Immature natural killer cell (primary cell): ENCODE measurements around the gene GSTT2B. TPM values are rescaled to one million over a fixed set of nuclear protein-coding genes. Genes with fewer than 3 reads are reported as not detected.
"Not testable (repeated sequence)": the region's sequence is repeated elsewhere in the genome, so short reads cannot be mapped to it uniquely, and the experiment has no call there.

Experiments
- DNase-seq, 3 donors: peaks; one replicate each; pipeline ENCODE4 v3.0.0; 2022; ENCODE audit warnings: mixed read lengths in 1 of 3
- H3K27ac Mint-ChIP-seq, 6 donors: one replicate each; pipeline ENCODE4 v1.8.0; 2020; ENCODE audit warnings: mixed read lengths in 6 of 6, mild to moderate bottlenecking in 5 of 6, inconsistent platforms in 4 of 6, moderate library complexity in 3 of 6
- H3K27me3 Mint-ChIP-seq, 3 donors: one replicate each; pipeline ENCODE4 v1.8.0; 2020 to 2021; ENCODE audit warnings: low read depth in 3 of 3, mild to moderate bottlenecking in 3 of 3, mixed read lengths in 3 of 3, moderate library complexity in 3 of 3, inconsistent platforms in 1 of 3
- H3K36me3 Mint-ChIP-seq, 3 donors: one replicate each; pipeline ENCODE4 v1.8.0; 2020; ENCODE audit warnings: mixed read lengths in 3 of 3, inconsistent platforms in 2 of 3, mild to moderate bottlenecking in 2 of 3
- H3K4me1 Mint-ChIP-seq, 2 donors: one replicate each; pipeline ENCODE4 v1.8.0; 2020; ENCODE audit warnings: inconsistent platforms in 2 of 2, mild to moderate bottlenecking in 2 of 2, mixed read lengths in 2 of 2, moderate library complexity in 1 of 2
- H3K4me3 Mint-ChIP-seq, 5 donors: one replicate each; pipeline ENCODE4 v1.8.0; 2020; ENCODE audit warnings: mild to moderate bottlenecking in 5 of 5, mixed read lengths in 5 of 5, inconsistent platforms in 3 of 5, moderate library complexity in 3 of 5
- H3K9me3 Mint-ChIP-seq, 6 donors: one replicate each; pipeline ENCODE4 v1.8.0; 2020; ENCODE audit warnings: mild to moderate bottlenecking in 6 of 6, mixed read lengths in 6 of 6, inconsistent platforms in 4 of 6, moderate library complexity in 3 of 6
- polyA plus RNA-seq, 3 donors: library from polyadenylated mRNA; unstranded; fragments of 300-500 nt; fragmentation: Illumina TruSeq; gene quantifications; one replicate each; pipeline ENCODE4 v1.2.3, GENCODE V29; 2021

The GSTT2B gene
- polyA plus RNA-seq, 3 donors from 2014 or later, result not detected

DNA sequence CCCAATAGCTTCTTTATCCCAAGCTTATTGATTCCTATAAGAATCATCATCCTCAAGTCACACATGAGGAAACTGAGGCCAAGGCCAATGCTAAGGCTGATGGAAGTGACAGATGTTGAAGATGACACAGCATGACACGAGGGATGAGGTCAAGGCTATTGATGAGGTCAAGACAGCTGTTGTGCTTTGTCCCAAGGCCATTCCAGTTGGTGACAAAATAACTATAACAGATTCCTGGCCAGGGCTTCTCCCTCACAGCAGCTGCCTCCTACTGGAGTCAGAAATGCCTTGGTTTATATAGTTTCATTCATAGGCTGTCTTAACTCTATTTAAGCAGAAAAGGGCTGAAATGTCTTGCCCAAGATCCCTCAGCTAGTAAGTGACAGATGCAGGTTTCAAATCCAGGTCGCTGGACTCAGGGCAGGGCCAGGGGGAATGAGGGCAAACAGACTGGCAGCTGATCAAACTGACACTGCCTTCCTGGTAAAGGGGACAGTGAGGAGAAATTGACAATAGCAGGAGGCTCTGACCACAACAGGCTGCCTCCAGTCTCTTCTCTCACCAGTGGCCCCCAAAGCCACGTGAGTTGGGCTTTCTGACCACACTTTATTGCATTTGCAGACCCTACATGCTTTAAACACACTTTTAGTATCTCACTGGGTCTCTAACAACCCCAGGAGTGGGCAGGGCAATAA lies 50.4 kb downstream of the GSTT2B start:
- no peak overlapping the region for H3K4me3 Mint-ChIP-seq
- H3K9me3 Mint-ChIP-seq, result no peaks in the 10 kb centered on the region
- no peak overlapping the region for H3K27ac Mint-ChIP-seq
- peaks cover 0 to 5% (median 3%) of the 10 kb centered on the region in 3 donors for H3K27me3 Mint-ChIP-seq
- no peak for DNase-seq
- no peaks in the 10 kb centered on the region for H3K36me3 Mint-ChIP-seq
- peaks cover 19 to 21% of the 10 kb centered on the region in 2 donors for H3K4me1 Mint-ChIP-seq

DNA sequence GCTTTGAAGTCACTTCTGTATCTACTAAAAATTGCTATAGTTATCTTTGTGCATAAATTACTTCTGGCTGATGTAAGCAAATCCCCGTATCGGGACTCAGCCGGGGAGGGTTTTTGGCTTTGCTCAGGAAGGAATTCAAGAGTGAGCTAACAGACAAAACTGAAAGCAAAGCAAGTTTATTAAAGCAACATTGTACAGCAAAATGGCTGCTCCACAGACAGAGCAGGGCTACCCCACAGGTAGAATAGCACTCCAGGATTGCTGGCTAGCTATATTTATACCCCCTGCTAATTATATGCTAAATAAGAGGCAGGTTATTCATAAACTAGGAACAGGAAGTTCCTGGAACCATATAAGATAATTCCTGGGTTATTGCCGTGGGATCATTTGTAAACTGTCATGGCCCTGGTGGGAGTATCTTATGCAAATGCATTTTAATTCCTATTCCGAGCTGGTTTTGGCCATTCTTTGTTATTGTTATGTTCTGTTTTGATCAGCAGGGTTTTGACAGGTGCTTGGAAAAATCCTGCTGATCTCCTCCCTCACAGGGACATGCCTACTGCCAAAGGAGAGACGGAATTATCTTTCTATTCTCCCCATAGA lies 51.6 kb downstream of the GSTT2B start:
- Mint-ChIP-seq H3K9me3 (no peaks in the 10 kb centered on the region), H3K4me3 (no peak overlapping the region), H3K27me3 (peaks cover 0 to 5% (median 3%) of the 10 kb centered on the region in 3 donors), H3K36me3 (no peaks in the 10 kb centered on the region), H3K27ac (no peak overlapping the region), H3K4me1 (peaks cover 15 to 19% of the 10 kb centered on the region in 2 donors)
- no peak for DNase-seq

DNA sequence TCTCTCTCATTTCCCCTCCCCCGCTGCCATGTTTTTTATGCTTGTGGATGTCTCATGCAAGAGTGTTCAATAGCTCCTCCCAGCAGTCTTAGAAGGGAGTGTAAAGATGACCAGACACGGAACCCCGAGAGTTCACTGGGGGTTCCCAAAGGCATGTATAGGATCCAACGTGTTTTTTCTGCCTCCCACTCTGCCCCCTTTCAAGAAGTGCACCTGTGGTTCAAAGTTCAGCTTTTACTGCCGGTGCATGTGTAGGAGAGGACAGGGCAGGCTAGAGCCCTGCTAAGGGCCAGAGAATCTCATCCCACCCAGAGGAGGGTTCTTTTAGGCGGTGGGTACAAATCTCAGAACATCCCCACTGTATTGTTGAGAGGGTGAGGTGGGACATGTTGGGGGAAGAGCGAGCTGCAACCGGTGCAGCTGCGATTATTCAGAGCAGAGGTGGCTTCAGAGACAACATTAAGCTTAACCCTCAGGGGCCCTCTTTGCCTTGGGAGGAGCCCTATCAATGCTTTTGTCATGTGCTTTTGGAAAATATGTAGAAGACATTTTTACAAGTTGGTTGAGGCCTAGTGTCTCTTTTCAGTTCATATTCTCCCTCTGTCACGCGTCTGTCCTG lies 52.3 kb downstream of the GSTT2B start:
- Mint-ChIP-seq H3K27me3 (peaks cover 0 to 3% (median 3%) of the 10 kb centered on the region in 3 donors), H3K27ac (no peak overlapping the region), H3K4me3 (no peak overlapping the region), H3K36me3 (no peaks in the 10 kb centered on the region), H3K4me1 (peaks cover 8 to 14% of the 10 kb centered on the region in 2 donors), H3K9me3 (no peaks in the 10 kb centered on the region)
- no peak for DNase-seq

DNA sequence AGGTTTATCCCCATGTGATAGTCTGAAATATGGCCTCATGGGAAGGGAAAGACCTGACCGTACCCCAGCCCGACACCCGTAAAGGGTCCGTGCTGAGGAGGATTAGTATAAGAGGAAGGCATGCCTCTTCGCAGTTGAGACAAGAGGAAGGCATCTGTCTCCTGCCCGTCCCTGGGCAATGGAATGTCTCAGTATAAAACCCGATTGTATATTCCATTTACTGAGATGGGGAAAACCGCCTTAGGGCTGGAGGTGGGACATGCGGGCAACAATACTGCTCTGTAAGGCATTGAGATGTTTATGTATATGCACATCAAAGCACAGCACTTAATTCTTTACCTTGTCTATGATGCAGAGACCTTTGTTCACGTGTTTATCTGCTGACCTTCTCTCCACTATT lies 53.6 kb downstream of the GSTT2B start:
- H3K4me1 Mint-ChIP-seq, H3K4me3 Mint-ChIP-seq, H3K27ac Mint-ChIP-seq, H3K36me3 Mint-ChIP-seq, H3K9me3 Mint-ChIP-seq, DNase-seq, H3K27me3 Mint-ChIP-seq: not testable (repeated sequence)

Other genes starting within 250 kb of the GSTT2B start
- gene ZNF70, start 210.1 kb downstream of the GSTT2B start, polyA plus RNA-seq, result under 1 TPM in 2 of 3 donors, not detected in 1; 0.29 to 1.00 TPM
- 1 to 10 TPM in 1 of 3 donors, not detected in 2; 1.3 TPM for gene VPREB3, start 206.8 kb downstream of the GSTT2B start, polyA plus RNA-seq
- gene C22orf15, start 198.2 kb downstream of the GSTT2B start, polyA plus RNA-seq, result 1 to 10 TPM in 1 of 3 donors, not detected in 2; 1.1 TPM
- gene CHCHD10, start 193.2 kb downstream of the GSTT2B start, polyA plus RNA-seq, result 1 to 10 TPM; 5.7 to 9.3 (median 8.1) TPM
- gene MMP11, start 188.3 kb downstream of the GSTT2B start, polyA plus RNA-seq, result 1 to 10 TPM in 2 of 3 donors, under 1 TPM in 1; 0.76 to 1.7 (median 1.2) TPM
- 10 to 100 TPM; 28.5 to 49.5 (median 40.3) TPM for gene SMARCB1, start 174.2 kb downstream of the GSTT2B start, polyA plus RNA-seq
- 1 to 10 TPM in 1 of 3 donors, under 1 TPM in 2; 0.61 to 1.2 (median 0.62) TPM for gene DERL3, start 122.2 kb downstream of the GSTT2B start, polyA plus RNA-seq
- 1 to 10 TPM in 2 of 3 donors, under 1 TPM in 1; 0.48 to 3.0 (median 2.0) TPM for gene SLC2A11, start 103.3 kb downstream of the GSTT2B start, polyA plus RNA-seq
- 1,000 to 10,000 TPM in 1 of 3 donors, 100 to 1,000 TPM in 2; 788 to 1,627 (median 947) TPM for gene MIF, start 66.8 kb downstream of the GSTT2B start, polyA plus RNA-seq
- 1 to 10 TPM in 1 of 3 donors, under 1 TPM in 1, not detected in 1; 0.72 to 2.9 TPM for gene DDTL, start 5.7 kb upstream of the GSTT2B start, polyA plus RNA-seq
- gene DDT, start 13.2 kb upstream of the GSTT2B start, polyA plus RNA-seq, result 100 to 1,000 TPM in 2 of 3 donors, 10 to 100 TPM in 1; 78.8 to 168 (median 105) TPM
- not detected for gene GSTT2, start 18.9 kb upstream of the GSTT2B start, polyA plus RNA-seq
- not detected for gene GSTT4, start 44.3 kb upstream of the GSTT2B start, polyA plus RNA-seq
- 10 to 100 TPM in 1 of 3 donors, 1 to 10 TPM in 2; 1.5 to 15.0 (median 3.4) TPM for gene CABIN1, start 50.1 kb upstream of the GSTT2B start, polyA plus RNA-seq
- under 1 TPM in 2 of 3 donors, not detected in 1; 0.07 to 0.14 TPM for gene SUSD2, start 220.3 kb upstream of the GSTT2B start, polyA plus RNA-seq